ENCODE results near the gene ZNF213.

The ZNF213 gene

GRCh38 chr16:3087243-3088235 is 47.3 kb upstream of the ZNF213 start:
- H3K27me3 ChIP-seq (ENCODE audit: insufficient read depth, low read length, poor library complexity, severe bottlenecking): no peaks in the 10 kb centered on the region
- TF ChIP-seq EZH2phosphoT487 (IDR thresholded peaks at IDR 0.05; ENCODE audit: borderline replicate concordance) (no peak), CTCF (conservative IDR thresholded peaks at IDR 0.05; ENCODE audit: low read length) (peak; percentile 53)
- H3K4me1 ChIP-seq (ENCODE audit: insufficient read depth, low read length, poor library complexity, severe bottlenecking): peaks cover 15% of the 10 kb centered on the region
- no peaks in the 10 kb centered on the region for H3K9me2 ChIP-seq (replicated peaks; ENCODE audit: low read depth, low read length)
- 0 out of 2 replicates have a peak overlapping the region, but pooled peaks have one; percentile 27 for H2AFZ ChIP-seq (ENCODE audit: low read length)
- no peaks in the 10 kb centered on the region for H4K20me1 ChIP-seq (ENCODE audit: insufficient read depth, low read length, poor library complexity, severe bottlenecking)
- H3K36me3 ChIP-seq (ENCODE audit: insufficient read depth, low read length): no peaks in the 10 kb centered on the region
- H3K9ac ChIP-seq (ENCODE audit: low read depth, low read length, poor library complexity, severe bottlenecking): peak overlapping the region; percentile 46
- H3F3A ChIP-seq (ENCODE audit: low read depth): no peaks in the 10 kb centered on the region
- no peaks in the 10 kb centered on the region for H3K79me2 ChIP-seq (ENCODE audit: insufficient read depth, low read length)
- no peaks in the 10 kb centered on the region for H3K9me3 ChIP-seq (ENCODE audit: insufficient read depth, low read depth, low read length)
- no peak overlapping the region for H3K4me2 ChIP-seq (ENCODE audit: low read depth, low read length, poor library complexity, severe bottlenecking)
- H3K4me3 ChIP-seq (ENCODE audit: low read length, poor library complexity, severe bottlenecking): no peak overlapping the region

- H3F3A ChIP-seq (ENCODE audit: low read depth): no peaks in the 10 kb centered on the region
- no peak overlapping the region for H3K4me3 ChIP-seq (ENCODE audit: low read length, poor library complexity, severe bottlenecking)
- H3K36me3 ChIP-seq (ENCODE audit: insufficient read depth, low read length): no peaks in the 10 kb centered on the region
- H3K4me1 ChIP-seq (ENCODE audit: insufficient read depth, low read length, poor library complexity, severe bottlenecking): peaks cover 15% of the 10 kb centered on the region
- H3K79me2 ChIP-seq (ENCODE audit: insufficient read depth, low read length): no peaks in the 10 kb centered on the region
- no peaks in the 10 kb centered on the region for H4K20me1 ChIP-seq (ENCODE audit: insufficient read depth, low read length, poor library complexity, severe bottlenecking)
- H3K27me3 ChIP-seq (ENCODE audit: insufficient read depth, low read length, poor library complexity, severe bottlenecking): no peaks in the 10 kb centered on the region
- no peak overlapping the region for H3K9ac ChIP-seq (ENCODE audit: low read depth, low read length, poor library complexity, severe bottlenecking)
- TF ChIP-seq CTCF (conservative IDR thresholded peaks at IDR 0.05; ENCODE audit: low read length) (no peak), EZH2phosphoT487 (IDR thresholded peaks at IDR 0.05; ENCODE audit: borderline replicate concordance) (no peak)
- no peaks in the 10 kb centered on the region for H3K9me3 ChIP-seq (ENCODE audit: insufficient read depth, low read depth, low read length)
- H2AFZ ChIP-seq (ENCODE audit: low read length): no peak overlapping the region
- no peaks in the 10 kb centered on the region for H3K9me2 ChIP-seq (replicated peaks; ENCODE audit: low read depth, low read length)
- H3K4me2 ChIP-seq (ENCODE audit: low read depth, low read length, poor library complexity, severe bottlenecking): no peak overlapping the region
Measured at GRCh38 chr16:3088450-3088849, 46.4 kb upstream of the ZNF213 start.

GRCh38 chr16:3088925-3089716 is 45.7 kb upstream of the ZNF213 start:
- Histone ChIP-seq H3K4me2 (ENCODE audit: low read depth, low read length, poor library complexity, severe bottlenecking) (no peak overlapping the region), H2AFZ (ENCODE audit: low read length) (no peak overlapping the region), H3K9me2 (replicated peaks; ENCODE audit: low read depth, low read length) (no peaks in the 10 kb centered on the region), H3K9me3 (ENCODE audit: insufficient read depth, low read depth, low read length) (no peaks in the 10 kb centered on the region), H3F3A (ENCODE audit: low read depth) (no peaks in the 10 kb centered on the region), H3K4me1 (ENCODE audit: insufficient read depth, low read length, poor library complexity, severe bottlenecking) (peaks cover 15% of the 10 kb centered on the region), H3K27me3 (ENCODE audit: insufficient read depth, low read length, poor library complexity, severe bottlenecking) (no peaks in the 10 kb centered on the region), H4K20me1 (ENCODE audit: insufficient read depth, low read length, poor library complexity, severe bottlenecking) (no peaks in the 10 kb centered on the region), H3K36me3 (ENCODE audit: insufficient read depth, low read length) (no peaks in the 10 kb centered on the region), H3K79me2 (ENCODE audit: insufficient read depth, low read length) (no peaks in the 10 kb centered on the region), H3K9ac (ENCODE audit: low read depth, low read length, poor library complexity, severe bottlenecking) (no peak overlapping the region), H3K4me3 (ENCODE audit: low read length, poor library complexity, severe bottlenecking) (no peak overlapping the region)
- no peak for TF ChIP-seq EZH2phosphoT487 (IDR thresholded peaks at IDR 0.05; ENCODE audit: borderline replicate concordance)
- no peak for TF ChIP-seq CTCF (conservative IDR thresholded peaks at IDR 0.05; ENCODE audit: low read length)
